Measurements from ENCODE around the gene CYP27A1. TPM values are rescaled to one million over a fixed set of nuclear protein-coding genes. Genes with fewer than 3 reads are reported as not detected.

CYP27A1 gene
- total RNA-seq, 1 donor from 2014 or later = 10.8 TPM

- DNase-seq = no peak
These were observed 8.1 kb upstream of the CYP27A1 start for GRCh38 chr2:218773881-218774280.

DNA sequence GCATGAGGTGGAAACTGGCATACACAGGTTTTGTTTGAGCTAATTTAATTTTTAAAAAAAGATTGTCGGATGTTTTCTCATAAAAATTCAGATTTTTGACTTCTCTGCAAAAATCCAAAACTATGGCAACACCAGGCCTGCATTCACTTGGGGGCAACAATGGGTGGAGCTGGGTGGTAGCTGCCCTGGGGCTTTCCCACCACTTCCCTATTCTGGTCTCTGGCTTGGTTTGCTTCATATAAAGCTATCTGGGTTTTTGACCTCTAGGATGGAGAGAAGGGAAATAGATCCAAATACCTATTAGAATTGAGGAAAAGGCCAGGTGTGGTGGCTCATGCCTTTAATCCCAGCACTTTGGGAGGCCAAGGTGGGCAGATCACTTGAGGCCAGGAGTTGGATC is 5.5 kb upstream of the CYP27A1 start:
- no peak for DNase-seq

DNA sequence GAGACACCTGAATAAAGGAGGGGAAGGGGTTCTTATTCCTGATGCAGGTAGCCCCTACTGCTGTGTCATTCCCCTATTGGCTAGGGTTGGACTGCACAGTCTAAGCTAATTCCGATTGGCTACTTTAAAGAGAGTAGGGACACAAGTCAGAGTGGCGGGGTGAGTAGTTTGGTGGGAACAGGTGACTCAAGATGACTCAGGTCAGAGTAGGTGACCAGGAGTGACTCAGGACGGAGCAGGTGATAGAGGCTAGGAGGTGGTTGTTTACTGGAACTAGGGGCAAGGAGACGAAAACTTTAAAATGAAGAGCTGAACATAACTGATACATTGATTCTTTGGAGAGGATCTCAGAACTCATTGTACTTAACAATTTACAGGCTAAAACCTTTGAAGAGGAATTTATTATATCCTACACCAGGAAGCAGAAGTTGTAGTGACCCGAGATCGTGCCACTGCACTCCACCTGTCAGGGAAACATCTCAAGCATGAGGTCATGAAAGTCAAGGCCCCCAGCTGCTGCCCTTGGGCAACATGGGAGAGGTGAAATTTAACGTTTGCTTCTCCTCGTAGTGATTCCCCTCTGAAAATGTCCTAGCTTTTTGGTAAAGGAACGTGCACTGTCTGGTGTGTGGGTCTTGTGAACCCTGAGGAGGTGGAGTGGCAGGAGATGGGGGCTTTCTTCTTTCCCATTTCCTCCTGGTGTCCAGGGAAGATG is 4.5 kb upstream of the CYP27A1 start:
- DNase-seq = no peak

DNA sequence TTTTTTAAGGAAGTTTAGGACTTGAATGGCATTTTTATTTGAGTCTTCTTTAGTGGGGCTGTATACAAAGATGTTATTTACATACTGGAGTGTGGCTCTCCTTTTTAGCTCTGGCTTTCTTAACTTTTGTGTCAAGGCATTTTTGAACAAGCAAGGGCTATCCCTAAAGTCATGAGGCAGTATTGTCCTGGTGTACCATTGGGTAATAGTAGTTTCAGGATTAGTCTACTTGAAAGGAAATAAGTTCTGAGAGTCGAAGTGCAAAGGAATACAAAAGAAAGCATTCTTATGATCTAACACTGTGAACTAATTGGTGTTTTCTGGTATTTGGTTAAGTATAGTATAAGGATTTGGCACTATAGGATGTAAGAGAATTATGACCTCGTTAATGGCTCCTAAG is 1.9 kb upstream of the CYP27A1 start:
- DNase-seq = no peak

GRCh38 chr2:218780851-218781690 is 876 bp upstream of the CYP27A1 start:
- peak; percentile 6 for DNase-seq

- DNase-seq = no peak
These were observed 539 bp downstream of the CYP27A1 start for GRCh38 chr2:218782528-218782844.

DNA sequence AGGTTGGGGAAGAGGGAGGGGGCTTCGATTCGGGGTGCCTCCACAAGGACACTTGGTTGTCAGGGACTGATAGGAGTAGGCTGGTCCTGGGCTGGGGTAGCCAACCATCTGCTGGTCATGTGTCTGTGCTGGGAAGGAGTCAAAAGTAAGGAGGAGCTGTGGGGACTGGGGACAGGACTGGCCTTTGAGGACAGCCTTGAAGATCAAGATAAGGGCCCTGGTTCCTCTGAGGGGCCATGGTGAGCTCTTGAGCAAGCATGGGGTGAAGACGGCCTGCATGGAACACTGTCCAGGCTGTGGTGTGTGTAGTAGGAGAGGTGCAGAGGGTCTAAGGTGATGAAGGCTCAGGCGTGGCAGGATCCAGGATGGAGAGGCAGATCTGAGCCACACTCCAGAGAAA is 1.7 kb downstream of the CYP27A1 start:
- DNase-seq = no peak

DNA sequence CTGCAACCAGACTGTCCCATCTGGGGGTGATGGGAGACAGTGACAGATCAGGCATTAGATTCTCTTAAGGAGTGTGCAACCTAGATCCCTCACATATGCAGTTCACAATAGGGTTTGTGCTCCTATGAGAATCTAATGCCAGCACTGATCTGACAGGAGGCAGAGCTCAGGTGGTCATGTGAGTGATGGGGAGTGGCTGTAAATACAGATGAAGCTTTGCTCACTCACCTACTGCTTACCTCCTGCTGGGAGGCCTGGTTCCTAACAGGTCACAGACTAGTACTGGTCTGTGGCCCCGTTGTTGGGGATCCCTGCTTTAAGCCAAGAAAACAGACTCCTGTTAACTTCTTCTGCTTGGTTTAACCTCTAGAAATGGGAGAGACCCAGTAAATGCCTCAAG is 3.2 kb downstream of the CYP27A1 start:
- no peak for DNase-seq

DNA sequence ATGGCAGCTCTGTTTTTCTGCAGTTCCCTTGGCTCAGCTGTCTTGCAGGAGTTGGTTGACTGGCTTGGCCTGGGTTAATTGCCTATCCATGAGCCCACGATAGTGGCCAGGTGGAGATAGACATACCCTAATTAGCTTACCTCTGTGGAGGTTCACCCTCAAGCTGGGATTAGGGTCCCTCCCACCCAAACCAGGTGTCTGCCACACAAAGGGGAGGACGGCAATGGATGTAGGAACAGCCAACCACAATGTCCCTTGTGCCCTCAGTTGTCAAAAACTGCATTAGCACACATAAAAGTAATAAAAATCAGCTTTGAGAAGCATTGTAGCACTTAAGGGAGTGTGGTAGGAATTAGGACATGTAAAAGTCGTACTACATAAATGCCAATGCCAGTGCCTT is 4.2 kb downstream of the CYP27A1 start:
- no peak for DNase-seq

DNA sequence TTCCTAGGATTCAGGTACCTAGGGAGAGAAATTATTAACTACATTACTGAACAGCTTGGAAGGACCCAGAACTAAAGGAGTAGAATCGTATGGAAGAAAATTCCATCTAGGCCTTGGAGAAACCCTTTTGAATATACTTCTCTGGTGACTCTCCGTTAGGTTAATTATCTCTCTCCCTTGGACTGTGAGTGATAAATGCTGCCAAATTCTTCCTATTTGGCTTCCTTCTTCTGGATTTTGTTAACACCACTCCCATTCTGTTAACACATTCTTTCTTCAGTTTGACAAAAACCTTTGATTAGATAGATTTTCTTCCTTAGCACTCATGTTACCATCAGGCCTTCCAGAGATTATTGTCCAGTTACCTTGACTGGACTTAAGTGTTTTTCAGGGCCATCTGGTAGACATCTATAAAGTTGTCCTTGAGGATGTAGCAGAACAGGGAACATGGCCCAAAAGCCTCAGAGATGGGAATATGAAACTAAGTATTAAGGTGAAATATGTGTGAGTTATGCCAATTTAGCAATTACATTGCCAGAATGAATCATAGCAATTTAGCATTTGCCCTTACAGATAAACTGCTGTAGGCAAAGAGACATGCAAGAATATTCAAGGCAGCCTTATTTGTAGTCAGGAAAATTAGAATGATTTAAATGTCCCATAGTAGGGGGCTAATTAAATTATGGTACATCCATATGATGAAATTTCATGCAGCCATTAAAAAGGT is 6.7 kb downstream of the CYP27A1 start:
- DNase-seq = no peak

GRCh38 chr2:218792433-218792832 is 10.5 kb downstream of the CYP27A1 start:
- no peak for DNase-seq

- DNase-seq = no peak
These were observed 14.7 kb downstream of the CYP27A1 start for GRCh38 chr2:218796691-218797090.

DNA sequence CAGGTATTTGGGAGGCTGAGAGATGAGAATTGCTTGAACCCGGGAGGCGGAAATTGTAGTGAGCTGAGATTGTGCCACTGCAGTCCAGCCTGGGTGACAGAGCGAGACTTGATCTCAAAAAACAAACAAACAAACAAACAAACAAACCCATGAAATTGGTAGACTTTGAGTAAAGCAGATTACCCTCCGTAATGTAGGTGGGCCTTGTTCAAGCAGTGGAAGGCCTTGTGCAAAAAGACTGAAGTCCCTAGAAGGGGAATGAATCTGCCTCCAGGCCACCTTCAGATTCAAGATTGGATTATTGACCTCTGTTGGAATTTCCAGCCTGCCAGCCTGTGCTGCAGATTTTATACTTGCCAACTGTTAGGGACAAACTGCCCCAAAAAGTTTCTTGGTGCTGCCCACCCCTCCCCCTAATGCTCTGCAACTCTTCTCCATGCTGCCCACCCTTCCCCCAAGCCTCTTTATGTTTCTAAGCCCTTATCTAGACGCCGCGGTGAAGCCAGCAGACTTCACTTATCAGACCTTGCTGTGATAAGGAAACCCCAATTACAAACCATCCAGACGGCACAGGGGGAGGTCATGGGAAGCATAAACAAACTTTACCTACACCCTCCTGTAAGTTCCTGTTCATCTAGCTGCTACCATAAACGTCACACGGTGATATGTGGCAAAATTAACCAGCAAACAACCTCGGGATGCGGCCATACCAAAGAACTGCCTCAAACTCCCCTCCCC is 17.0 kb downstream of the CYP27A1 start:
- DNase-seq = no peak

DNA sequence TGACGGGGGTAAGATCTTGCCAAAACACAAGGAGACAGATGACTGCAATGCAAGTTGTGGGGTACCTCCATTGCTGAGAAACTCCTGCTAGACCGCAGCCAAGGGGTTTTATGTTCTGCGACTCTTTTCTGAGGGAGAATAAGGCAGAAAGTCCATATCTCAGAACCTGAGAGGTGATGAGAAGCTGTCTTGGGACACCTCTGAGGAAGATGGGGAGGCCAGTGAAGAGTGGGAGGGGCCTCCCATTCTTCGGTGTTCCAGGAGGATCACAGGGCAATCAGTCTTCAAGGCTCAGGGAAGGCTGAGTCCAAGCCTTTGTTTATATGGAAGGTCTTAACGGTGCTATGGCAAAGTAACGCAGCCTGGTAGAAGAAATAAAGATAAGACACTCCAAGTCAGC is 18.0 kb downstream of the CYP27A1 start:
- no peak for DNase-seq

- no peak for DNase-seq
These were observed 20.5 kb downstream of the CYP27A1 start for GRCh38 chr2:218802386-218802994.

GRCh38 chr2:218804817-218805216 is 22.9 kb downstream of the CYP27A1 start:
- DNase-seq = no peak

DNA sequence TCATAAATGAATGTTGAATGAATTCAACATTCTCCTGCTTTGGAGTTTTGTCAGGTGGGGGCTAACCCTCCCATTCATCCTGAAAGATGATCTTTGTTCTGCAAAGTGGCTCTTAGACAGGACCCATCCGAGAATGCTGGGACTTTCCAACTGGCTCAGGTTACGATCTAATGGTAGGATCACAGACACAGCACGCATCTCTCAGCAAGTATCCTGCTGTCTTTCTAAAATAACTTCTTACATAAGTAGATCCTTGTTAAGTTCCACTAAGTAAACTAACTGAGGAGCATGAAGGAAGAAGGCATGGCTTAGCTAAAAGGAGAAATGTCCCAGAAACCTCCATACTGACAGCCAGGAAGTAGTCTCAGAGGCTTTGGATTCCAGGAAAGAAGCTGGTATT is 23.7 kb downstream of the CYP27A1 start:
- DNase-seq = peak; percentile 14

GRCh38 chr2:218806346-218806978 is 24.5 kb downstream of the CYP27A1 start:
- DNase-seq = peak; percentile 52

DNA sequence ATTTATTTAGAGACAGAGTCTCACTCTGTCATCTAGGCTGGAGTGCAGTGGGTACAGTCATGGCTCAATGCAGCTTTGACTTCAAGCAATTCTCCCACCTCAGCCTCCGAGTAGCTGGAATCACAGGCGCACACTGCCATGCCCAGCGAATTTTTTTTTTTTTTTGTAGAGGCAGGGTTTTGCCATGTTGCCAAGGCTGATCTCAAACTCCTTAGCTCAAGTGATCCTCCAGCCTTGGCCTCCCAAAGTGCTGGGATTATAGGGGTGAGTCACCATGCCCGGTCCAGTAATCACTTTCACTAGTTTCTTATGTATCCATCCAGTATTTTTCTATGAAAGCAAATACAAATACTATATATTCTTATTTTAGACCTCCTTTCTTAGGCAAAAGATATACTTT is 25.7 kb downstream of the CYP27A1 start:
- no peak for DNase-seq

DNA sequence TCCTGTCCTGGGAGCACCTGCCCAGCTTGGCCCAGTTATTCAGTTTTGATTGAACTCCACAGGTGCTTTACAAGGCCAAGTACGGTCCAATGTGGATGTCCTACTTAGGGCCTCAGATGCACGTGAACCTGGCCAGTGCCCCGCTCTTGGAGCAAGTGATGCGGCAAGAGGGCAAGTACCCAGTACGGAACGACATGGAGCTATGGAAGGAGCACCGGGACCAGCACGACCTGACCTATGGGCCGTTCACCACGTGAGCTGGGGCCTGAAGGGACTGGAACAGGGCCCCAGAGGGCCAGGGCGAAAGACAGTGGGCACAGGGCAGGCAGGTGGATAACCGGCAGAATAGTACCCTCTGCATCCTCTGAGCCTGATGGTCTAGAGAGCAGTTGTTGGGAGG is 27.6 kb downstream of the CYP27A1 start:
- DNase-seq = no peak

DNA sequence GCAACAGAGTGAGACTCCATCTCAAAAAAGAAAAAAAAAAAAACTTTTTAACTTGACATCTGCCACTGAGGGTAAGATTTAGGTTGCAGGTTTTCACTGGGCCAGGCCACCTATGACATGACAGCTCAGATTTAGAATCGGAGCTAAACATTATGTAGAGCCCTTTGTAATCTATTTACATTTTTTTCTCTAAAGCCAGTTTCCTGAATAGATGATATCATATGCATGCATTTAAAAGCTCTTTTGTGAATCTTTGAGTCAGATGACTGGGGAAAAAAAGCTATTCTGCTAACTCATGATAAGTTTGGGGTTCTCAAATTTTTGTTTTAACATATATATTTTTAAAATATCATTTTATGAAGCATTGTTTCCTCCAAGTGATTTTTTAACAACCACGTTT is 28.3 kb downstream of the CYP27A1 start:
- no peak for DNase-seq

DNA sequence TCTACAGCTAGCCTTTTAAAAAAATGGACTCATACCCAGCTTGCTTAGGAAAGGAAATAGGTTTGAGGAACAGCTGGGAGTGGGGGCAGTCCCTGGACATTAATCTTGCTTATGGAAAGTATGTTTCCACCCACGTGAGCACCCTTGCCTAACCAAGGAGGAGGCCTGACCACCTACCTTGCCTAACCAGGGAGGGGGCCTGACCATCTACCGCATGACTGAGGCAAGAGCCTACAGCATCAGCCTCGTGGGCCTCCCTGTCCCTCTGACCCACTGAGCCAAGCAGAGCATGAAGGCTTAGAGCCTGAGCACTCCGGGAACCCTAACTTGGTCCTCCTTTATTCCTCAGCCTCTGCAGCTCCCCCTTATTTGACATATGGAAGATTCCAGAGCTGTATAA is 29.4 kb downstream of the CYP27A1 start:
- no peak for DNase-seq

Data from skin of body (tissue), 2 donors.